NCI-H1694 treated with DMSO at 0.1 percent for 48 hours (cell line): ENCODE results near the gene THAP10.
"Not testable (repeated sequence)": the region's sequence is repeated elsewhere in the genome, so short reads cannot be mapped to it uniquely, and the experiment has no call there.

ENCODE experiments used
- DNase-seq: peaks from one replicate; lab custom pipeline; 2025; lab: John Stamatoyannopoulos, UW

THAP10 gene

DNA sequence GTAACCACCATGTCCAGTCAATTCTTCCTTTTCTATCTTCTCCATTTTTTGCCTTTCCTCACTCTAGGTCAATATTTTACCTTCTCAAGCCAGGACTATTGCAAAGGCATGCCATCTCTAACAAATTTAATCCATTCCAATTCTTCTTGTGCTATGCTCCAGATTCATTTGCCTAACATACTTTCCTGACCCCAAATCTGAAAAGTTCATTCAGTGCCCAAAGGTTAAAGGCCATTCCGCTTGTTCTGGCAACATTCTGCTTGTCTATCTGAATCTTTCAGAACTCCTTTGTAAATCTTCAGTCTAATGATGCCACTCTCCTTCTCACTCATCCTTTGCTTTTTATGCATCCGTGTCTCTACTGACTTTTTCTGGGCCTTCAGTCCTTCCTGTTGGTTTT is 15.6 kb downstream of the THAP10 start:
- DNase-seq: no peak

DNA sequence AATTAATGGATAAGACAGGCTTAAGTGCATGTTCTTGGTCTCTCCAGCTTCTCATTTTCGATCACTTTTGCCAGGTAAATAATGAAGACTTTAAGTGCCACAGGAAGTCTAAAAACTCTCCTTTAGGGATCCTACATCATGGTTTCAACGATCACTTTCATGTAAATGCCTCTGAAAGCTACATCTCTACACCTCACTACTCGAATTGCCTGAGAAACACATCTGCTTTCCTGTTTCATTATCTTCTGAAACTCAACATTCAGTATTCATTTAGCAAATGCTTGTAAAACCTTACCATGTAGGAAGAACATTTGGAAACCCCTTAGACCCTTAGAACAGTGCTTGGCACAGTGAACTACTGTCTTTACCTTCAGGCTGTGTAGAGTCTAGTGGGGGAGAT is 16.2 kb downstream of the THAP10 start:
- no peak for DNase-seq

DNA sequence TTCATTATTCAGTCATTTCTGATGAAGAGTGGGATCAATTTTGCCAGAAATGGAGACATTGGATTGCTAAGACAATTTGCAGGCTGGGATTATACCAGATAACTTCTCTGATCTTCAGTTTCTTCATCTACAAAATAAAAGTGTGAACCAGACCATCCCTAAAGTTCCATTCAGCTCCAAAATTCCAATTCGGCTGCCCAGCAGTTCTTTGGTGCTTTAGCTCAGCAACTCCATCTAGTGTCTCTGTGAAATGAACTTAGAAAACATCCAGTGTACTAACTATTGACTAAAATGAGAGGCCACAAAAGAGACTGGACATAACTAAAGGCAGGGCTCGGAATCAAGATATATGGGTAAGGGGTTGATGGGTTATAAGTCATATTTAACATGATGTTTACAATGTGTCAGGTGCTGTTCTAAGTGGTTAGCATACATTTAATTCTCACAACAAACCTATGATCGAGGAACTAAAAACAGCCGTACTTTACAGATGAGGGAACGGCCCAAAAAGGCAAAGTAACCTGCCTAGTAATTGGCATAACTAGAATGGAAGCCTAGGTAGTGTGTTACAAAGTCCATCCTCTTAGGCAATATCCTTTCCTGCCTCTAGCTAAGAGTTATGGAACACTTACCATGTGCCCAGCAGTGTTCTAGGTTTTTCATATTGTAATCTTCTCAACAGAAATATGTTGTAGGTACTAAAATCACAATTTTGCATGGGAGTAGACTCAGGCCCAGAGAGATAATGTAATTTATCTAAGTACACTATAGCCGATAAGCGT is 17.0 kb downstream of the THAP10 start:
- DNase-seq: no peak

DNA sequence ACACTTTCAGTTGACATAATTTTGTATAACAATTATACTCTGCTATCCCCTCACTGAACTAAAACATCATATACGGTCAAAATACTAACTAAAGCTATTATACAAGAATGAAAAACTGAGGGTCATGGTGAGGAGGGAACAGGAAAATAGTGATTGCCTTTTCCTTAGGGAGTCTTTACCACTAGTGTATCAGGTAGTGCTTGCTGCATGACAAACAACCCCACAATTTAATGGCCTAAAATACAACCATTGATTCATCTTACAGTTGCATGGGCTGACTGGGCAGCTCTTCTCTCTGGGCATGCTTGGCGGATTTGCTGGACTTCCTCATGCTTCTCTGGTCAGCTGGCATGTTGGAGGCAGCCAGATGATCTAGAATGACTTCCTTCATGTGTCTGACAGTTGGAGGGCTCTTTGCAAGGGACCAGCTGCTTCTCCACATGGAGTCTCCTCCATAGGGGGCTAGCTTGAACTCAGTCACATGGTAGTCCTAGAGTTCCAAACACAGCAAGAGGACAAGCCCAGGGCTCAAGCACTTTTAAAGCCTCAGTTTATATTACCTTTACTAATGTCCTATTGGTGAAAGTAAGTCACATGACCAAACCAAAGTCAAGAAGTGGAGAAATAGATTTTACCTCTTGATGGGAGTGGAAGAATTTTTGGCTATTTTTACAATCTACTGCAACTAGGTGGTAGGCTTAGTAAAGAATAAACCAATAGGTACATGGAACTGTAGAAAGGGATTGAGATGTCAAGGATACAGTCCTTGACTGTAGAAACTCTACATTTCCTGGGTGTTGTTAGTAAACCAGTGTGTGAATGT is 18.8 kb downstream of the THAP10 start:
- no peak for DNase-seq

DNA sequence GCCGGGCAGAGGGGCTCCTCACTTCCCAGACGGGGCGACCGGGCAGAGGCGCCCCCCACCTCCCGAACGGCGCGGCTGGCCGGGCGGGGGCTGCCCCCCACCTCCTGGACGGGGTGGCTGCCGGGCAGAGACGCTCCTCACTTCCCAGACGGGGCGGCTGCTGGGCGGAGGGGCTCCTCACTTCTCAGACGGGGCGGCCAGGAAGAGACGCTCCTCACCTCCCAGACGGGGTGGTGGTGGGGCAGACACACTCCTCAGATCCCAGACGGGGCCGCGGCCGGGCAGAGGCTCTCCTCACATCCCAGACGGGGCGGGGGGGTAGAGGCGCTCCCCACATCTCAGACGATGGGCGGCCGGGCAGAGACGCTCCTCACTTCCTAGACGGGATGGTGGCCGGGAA is 20.7 kb downstream of the THAP10 start:
- not testable (repeated sequence) for DNase-seq

DNA sequence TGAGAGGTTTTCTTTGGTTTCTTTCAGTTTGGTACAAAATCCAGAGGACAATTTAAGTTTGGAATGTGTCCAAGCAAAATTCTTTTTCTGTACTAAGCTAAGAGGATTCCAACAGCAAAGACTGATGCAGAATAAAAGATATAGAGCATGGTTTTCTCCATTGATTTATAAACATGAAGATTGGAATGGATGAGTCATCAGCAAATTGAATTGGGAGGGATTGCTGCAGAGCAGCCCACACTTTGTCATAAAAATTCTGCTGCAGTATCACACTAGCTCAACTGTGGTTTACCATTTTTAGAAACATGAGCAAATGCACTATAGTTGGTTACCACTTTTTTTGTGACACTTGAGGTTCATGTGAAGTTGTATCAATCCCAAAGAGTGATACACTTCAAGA is 22.2 kb downstream of the THAP10 start:
- DNase-seq: no peak

DNA sequence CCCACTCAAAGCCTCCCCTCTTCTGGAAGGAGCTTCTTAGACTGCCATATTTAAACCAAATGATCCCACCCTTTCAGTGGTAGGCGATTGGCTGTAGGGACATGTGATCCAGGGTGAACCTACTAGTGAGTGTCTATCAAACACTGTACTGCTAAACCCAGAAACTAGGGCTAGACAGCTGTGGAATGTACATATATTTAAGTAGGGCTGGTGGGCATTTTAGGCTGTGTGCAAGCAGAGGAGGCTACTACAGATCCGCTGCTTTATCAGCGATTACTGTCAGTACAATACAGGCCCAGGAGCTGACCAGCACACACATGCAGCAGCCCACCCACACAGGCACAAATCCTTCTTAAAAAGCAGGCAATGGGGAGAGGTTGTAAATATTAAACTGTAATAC is 22.9 kb downstream of the THAP10 start:
- DNase-seq: no peak

DNA sequence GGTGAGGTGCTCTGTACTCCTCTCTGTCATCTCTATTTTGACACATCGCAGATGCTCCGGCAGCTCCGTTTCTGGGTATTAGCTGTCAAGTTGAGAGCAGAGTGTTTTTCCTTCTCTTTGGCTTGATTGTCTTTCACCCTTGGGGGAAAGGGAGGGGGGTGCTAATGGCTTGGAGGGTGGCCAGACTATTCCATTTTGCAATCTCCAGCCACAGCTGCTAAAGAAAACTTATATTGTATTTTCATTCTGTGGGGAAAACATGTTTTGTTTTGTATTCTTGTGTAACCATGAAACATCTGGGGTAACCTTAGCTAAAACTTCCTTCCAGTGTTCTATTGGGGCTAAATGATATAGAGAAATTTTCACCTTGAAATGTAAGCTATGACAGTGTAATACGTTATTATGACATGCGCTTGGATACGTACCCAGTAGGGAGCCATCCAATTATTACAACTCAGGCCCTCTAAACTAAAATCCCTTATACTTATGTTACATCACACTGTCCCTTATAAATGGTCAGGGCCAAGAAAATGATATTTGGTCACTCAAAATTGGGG is 24.2 kb downstream of the THAP10 start:
- no peak for DNase-seq

DNA sequence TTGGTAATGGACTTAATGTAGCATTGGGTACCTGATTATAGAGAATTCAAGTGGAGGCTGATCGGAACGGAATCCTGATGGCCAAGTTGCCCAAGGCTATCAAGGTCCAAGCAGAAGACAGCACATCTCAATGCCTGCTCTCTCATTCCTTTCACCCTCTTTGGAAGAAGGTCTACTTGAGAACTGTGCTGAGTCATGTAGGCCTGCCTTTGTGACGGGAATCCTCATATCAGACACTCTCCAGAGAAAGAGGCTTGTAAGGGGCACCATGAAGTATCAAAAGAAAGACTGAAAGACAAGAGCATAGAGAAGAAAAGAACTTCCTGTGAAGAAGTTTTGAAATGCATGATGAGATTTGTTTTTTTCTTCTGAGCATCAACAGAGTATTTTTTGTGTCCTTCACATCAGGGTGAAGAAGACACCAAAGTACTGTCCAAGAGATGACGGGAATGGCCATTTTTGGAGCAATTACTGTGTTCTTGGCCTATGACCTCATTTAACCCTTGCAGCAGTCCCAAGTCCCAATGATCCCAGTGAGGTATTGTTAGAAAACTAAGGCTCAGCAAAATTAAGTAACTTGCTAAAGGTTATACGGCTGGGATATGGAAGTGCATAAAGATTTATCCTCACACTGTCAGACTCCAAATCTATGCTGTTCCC is 25.1 kb downstream of the THAP10 start:
- no peak for DNase-seq

DNA sequence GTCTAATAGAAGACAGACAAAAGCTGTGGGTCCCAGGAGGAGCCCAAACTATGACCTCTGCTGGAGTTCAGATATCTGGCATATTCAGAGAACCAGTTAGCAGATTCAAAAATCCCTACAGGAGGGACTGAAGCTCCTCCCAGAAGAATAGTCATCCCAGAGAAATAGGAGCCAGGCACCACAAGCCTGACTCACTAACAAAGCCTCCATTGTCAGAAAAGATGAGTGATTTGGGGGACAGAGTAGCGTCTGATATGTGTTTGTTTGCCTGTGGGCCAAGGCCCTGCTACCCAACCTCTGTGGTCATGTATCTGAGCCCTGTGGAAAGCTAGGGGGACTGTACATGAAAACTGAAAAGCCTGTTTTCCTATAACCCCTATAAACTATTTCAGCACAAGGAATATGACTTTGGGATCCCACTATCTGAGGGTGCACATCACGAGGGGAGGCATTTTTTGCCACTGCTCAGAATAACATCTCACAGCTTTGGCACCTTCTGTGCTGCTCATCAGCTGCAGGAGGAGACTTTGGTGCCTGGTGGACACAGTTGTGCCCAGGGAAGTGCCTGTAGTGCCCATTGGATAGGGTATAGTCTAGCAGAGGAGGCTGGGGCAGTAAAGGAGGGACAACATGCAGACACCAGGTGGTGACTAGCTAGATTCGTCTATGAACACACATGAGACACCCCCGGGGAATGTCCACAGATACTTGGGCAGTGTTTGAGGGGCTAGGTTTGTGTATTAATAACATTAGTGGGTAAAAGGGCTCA is 28.6 kb downstream of the THAP10 start:
- no peak for DNase-seq

DNA sequence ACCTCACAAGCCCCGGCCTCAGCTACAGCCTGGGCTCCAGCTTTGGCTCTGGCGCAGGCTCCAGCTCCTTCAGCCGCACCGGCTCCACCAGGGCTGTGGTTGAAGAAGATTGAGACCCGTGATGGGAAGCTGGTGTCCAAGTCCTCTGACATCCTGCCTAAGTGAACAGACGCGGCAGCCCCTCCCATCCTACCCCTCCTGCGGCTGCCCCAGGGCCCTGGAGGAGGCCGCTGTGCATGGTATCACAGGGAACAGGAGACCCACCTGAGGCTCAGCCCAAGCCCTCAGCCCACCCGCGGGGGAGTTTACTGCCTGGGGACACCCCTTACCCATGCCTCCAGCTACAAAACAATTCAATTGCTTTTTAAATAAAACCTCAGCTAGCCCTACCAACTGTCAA is 32.2 kb downstream of the THAP10 start:
- DNase-seq: no peak

DNA sequence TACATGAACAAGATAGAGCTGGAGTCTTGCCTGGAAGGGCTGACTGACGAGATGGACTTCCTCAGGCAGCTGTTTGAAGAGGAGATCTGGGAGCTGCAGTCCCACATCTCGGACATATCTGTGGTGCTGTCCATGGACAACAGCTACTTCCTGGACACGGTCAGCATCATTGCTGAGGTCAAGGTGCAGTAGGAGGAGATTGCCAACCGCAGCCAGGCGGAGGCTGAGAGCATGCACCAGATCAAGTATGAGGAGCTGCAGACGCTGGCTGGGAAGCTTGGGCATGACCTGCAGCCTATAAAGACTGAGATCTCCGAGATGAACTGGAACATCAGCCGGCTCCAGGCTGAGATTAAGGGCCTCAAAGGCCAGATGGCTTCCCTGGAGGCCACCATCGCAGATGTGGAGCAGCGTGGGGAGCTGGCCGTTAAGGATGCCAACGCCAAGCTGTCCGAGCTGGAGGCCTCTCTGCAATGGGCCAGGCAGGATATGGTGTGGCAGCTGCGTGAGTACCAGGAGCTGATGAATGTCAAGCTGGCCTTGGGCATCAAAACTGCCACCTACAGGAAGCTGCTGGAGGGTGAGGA is 32.8 kb downstream of the THAP10 start:
- DNase-seq: no peak

DNA sequence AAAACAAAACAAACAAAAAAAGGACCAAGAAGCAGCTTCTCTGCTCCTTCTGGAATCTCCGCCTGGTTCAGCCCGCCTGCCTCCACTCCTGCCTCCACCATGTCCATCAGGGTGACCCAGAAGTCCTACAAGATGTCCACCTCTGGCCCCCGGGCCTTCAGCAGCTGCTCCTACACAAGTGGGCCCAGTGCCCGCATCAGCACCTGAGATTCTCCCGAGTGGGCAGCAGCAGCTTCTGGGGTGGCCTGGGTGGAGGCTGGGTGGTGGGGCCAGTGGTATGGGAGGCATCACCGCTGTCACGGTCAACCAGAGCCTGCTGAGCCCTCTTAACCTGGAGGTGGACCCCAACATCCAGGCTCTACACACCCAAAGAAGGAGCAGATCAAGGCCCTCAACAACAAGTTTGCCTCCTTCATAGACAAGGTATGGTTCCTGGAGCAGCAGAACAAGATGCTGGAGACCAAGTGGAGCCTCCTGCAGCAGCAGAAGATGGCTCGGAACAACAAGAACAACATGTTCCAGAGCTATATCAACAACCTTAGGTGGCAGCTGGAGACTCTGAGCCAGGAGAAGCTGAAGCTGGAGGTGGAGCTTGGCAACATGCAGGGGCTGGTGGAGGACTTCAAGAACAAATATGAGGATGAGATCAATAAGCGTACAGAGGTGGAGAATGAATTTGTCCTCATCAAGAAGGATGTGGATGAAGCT is 33.5 kb downstream of the THAP10 start:
- DNase-seq: not testable (repeated sequence)

DNA sequence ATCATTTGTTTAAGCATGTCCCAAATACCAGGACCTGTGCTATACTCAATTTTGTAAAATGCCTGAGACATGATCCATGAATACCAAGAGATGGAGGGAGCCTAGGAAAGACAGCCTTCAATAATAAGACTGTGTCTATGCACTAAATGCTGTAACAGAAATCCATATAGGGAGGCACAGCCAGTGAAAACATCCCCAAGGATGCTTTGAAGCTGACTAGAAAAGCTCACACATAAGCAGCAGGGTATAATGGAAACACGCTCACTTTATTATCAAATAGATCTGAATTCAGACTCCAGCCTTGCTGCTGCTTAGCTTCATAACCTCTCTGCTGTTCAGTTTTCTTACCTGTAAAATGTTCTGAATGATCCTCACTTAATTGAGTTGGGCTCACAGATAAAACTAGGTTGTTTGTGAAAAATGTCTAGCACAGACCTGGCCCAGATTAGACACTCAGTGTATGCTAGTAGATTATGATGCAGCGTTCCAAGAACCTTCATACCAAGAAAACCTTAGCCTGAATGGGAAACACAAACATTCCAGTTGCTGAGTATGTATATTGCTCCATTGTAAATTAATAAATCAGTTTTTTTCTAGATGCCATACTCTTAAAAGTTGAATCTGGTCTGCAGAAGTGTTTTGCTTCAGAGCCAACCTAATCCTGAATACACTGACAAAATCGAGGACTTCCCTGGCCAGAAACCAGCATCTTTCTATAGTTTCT is 34.5 kb downstream of the THAP10 start:
- no peak for DNase-seq

DNA sequence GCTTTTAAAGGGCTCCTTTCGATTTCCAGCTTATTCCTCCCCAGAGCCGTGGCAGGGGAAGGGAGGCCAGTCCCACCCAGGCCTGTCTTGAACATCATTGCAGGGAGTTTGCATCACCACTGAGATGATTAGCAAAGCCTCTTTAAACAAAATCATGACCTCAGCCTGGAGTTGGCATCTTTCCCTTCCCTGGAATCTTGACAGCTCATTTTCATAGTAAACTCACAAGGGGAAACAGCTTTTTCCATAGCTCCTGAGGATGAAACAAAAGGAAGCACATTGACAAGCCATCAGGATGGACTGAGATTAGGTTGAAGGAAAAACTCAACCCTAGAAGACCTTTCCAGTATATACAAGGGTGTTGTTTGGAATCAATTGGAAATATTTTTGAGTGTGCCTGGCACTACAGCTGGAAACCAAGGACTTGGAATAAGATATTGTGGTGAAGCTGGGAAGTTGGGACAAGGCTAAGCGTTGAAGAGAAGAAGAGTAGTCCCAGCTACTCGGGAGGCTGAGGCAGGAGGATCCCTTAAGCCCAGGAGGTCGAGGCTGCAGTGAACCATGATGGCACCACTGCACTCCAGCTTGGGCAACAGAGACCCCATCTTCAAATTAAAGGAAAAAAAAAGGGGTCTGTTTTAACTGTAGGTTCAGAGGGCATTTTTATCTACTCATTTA is 35.2 kb downstream of the THAP10 start:
- DNase-seq: no peak

DNA sequence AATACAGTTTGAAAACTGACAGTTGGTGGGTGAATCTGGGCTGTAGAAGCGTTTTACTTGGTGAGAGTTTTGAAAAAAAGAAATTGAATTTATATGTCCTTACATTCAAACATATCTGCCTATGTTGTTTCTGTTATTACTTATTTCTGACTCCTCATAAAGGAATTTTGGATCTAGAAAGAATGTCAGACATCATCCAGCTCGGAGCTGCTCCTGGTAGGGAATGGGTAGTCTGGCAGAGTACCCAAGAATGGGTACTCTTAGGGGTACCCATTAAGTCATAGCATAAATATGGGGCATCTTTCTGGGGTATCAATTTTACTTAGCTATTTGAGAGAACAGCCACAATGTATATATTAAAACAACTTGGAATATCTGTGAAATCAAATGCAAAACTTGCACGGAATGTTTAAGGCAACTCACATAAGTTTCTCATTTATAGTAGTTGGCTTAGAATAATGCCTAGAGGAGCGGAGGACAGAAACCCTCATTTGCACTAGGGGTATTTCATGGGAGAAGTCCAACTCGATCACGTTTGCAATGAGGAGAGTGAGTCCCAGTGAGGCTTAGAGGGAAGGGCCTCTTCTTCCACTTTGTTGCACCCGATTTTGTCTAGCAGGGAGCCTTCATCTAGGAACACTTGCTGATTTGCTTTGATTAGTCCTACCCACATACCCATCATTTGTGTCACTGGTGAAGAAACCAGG is 35.9 kb downstream of the THAP10 start:
- DNase-seq: no peak

DNA sequence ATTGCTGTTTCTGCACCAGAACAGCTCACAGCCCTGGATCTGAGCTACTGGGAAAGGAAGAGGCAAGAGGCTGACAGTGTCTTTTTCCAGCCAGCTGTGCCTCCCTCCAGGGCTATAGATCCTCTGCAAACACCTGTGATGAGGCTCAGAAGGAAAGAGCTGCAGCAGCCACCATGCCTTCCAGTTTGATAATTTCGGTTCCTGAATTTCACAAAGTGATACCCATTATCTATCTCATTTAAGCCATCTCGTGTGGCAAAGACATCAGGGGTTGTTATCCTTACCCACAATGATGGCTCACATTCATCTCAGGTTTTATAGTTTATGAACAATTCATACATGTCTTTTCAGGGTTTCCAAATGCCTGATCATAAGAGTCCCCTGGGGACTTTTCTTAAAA is 36.5 kb downstream of the THAP10 start:
- no peak for DNase-seq

DNA sequence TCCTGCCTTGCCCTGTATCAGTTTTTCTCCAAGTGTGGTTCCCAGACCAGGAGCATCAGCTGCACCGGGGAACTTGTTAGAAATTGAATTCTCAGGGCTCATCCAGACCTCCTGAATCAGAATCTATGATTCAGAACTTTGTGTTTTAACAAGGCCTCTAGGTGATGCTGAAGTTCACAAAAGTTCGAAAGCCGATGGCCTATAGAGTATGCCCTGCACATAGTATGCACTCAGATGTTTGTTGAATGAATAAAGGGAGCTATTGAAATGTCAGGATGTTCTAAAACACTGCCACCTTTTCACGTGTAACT is 37.6 kb downstream of the THAP10 start:
- no peak for DNase-seq
